Ammon's horn (tissue), 1 donor: ENCODE data around the gene SLC13A3.
A peak's percentile ranks its signal among the peaks of the same experiment; 100 is the strongest.

ENCODE experiments used
- DNase-seq: peaks from one replicate; pipeline ENCODE4 v3.0.0-alpha.2; 2016; ENCODE audit warnings: low spot score

SLC13A3 gene

DNA sequence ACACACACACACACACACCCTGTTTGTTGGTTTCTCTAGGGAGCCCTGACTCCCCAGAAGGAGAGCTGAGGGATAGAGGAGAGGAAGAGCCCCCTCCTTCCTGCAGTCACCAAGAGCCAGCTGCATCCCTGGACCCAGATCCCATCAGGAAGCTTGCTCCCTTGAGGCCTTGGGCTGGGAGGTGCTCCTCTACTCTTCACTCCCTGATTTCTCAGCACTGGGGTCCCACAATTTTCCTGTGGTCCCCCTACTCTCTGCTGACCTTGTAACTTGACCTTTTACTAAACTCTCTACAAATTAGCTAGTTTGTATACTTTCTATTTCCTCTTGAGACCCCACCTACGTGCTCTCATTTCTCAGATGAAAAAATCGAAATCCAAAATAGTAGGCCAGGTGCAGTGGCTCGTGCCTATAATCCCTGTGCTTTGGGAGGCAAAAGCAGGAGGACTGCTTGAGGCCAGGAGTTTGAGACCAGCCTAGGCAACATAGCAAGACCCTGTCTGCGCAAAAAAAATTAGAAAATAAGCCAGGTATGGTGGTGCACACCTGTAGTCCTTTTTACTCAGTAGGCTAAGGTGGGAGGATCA, 95.8 kb downstream of the SLC13A3 start:
- no peak for DNase-seq

DNA sequence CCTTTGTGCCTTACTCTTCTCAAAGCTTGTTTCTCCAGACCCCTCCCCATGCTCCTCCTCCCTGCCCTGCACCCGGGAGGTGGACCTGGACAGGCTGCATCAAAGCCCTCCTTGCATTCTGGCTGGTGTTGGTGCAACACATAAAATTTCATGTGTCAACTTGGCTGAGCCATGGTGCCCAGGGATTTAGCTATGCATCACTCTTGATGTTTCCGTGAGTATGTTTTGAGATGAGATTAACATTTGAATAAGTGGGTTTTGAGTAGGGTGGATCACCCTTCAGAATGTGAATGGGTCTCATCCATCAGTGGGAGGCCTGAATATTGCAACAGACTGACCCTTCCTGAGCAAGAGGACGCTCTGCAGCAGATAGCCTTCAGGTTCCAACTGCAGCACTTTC, 96.4 kb downstream of the SLC13A3 start:
- DNase-seq, result no peak

DNA sequence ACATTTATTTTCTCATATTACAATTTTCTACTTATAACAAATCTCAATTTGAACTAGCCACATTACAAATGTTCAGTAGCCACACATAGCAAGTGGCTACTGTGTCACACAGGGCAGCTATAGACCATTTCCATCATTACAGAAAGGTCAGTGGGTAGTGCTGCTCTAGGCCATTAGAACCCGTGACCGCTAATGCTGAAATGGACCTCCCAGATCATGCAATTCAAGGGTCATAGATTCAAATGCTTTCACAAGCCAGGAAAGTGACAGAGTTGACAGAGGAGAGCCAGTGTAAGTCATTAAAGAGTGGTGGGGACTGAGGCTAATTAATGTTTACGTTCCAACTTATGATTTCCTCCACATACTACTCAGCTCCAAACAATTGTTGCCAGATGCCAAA, 97.3 kb downstream of the SLC13A3 start:
- DNase-seq, result no peak

DNA sequence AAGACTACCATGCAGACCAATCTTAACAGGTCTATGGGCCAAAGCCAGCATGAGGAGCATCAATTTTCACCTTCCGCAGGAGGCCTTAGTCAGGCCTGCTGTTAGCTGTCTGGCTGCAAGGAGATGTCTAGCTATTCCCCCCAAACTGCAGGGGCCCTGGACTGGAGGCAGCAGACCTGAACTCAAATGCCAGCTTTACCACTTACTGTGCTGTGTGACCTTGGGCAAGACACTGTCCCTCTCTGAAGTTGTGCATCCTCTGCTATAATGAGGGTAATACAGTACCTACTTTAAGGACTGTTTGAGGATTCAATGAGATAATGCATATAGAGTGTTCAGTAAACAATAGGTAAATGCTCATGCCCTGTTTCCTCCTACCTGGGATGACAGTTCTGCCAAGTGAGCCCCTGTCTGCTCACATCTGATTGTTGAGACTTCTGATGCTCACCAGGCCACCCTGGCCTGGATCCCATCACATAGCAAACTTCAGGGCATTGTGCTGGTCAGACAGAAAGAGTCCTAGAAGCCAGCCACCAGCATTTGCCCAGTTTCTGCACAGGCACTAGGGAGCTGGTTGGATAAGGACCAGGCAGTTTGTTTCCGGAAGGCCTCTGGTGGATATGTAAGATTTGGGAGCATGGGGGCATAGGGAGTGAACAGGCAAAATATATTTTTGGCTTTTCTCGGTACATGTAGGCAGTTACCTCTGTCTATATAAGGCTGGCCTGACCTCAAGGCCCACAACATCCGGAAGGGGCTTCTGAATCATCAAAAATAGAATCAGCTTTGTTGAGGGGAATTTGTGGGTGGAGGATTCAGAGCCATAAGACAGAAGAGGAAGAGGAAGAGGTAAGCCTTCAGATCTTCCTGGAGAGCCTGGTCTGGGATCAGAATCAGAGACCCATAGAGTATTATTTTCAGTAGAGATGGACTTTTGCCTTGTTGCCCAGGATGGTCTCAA, 98.5 kb downstream of the SLC13A3 start:
- no peak for DNase-seq

DNA sequence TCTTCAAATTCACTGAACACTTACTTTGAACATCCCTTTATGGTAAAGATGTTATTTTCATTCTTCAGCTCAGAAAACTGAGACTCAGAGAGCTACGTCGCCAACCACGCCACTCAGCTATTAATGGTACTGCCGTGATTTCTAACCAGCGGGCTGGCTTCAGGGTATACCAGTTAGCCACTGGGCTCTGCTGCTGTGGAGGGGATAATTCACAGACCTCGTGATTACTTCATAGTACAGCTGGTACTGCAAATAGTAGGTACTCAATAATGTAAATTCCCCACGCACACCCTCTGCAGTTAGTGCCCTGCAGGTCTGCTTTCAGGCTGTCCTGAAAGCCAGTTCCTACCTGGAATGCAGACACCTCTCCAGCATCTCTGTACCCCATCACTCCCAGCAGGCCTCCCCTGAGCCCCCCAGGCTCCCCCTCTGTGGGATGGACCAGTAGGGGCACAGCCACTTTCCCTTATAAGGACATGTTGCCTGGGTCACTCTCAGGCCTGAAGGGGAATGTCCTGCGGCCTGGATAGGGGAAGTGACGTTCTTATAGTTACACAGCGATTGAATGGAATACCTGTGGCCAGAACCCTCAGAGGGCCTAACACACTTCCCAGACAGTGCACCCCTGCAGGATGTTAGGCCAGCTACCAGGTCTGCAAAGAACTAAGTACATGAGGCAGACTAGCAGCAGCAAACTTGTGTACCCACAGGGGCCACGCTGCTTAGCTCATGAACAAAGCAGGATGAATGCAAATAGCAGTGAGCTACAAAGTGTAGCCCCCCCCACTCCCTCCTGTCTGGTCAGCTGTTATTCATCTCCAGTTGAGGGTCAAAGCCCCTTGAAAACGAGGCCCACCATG, 99.5 kb downstream of the SLC13A3 start:
- DNase-seq, result no peak

DNA sequence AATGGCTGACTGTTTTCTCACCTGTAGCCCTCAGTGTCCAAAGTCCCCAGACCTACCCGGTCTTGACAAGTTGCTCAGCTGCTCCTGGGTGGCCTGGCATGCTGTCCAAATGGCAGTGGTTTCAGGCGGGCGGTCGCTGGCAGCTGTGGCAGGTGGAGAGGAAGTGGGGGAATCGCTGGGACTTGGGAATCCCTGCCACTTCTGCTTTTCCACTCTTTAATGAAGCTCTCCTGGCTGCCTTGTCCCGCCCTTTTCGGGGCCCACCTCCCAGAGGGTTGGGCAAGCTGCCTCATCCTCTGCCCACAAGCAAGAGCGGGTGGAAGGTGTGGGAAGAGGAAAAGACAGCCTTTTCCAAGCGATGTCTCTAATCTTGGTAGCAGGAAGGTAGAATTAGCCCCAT, 100.8 kb downstream of the SLC13A3 start, which contains the start of gene OCSTAMP:
TSS of gene OCSTAMP (minus strand) at position 194 of the 400 bp plus-strand sequence. CDS start at position 100, 94 bp downstream.
- no peak for DNase-seq

DNA sequence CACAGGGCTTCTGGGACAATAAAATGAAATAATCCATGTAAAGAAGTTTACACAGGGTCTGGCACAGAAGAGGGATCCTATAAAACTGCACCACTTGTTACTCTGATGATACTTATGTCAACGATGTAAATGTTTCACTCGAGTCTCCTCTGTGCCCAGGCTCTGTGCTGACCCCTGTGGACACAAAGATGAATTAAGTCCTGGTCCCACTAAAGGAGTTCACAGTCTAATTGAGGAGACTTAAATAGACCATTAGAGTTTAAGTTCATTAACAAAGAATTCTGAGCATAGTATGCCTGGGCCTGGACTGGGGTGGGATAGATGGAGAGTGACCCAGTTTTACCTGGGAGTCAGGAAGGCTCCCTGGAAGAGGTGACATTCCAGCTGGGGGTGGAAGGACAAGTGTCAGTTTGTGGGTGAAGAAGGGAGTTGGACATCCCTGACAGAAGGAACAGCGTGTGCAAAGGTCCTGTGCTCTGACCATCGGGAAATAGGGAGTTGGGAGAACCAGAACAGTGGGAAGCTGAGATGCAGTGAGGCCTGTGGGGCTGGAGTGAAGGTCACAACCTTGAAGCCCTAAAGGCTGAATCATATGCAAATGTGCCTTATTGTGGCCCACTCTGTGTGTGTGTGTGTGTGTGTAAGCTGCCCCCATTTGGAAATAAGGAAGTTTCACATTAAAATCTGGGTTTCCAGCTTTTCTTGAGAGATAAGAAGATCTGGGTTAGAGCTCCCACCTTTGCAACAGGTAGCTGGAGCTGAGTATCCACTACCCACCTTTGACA, 101.9 kb downstream of the SLC13A3 start:
- DNase-seq, result no peak

DNA sequence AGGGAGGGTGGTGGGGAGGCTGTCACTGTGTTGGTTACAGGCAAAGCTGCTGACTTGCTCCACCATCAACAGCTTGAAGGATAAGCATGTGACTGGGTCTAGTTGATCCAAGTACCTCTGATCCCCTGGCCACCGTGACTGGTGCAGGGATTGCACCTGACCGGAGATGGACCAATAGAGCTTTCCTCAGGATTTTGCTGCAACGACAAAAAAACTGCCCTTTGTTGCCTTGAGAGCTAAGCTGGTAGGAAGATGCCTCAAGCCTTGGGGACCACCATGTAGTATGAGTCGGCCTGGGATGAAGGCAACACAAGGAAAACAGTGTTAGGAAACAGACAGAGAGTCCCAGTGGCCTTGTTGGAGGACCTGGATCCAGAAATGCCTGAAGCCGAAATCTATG, 102.6 kb downstream of the SLC13A3 start:
- no peak for DNase-seq

DNA sequence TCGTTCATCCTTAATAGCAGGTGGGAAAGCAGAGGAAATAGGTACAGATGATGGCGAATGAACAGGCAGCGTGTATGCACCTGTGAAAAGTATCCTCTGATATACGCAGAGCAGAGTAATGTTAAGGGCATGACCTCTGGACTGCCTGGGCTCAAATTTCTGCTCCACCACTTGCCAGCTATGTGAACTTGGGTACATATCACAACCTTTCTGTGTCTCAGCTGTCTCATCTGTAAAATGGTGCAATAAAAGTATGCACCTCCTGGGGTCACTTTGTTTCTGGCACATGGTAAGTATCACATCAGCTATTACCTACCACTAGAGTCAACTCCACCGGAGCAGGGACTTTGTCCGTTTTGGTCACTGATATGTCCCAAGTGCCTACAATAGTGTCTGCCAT, 103.3 kb downstream of the SLC13A3 start:
- DNase-seq, result no peak

DNA sequence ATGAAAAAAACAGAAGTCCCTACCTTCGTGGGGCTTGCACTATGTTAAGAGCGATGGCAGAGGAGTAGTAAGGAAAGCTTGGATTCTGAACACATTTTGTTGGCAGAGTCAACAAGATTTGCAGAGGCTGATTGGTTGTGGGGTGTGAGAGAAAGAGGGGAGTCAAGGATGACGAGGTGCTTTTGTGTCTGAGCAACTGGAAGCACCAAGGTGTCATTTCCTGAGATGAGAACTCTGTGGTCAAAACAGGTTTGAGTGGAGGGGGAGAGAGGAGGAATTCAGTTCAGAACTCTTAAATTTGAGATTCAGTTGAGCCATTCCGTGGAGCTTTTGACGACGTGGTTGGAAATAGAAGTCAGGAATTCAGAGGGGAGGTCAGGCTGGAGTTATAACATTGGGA, 104.3 kb downstream of the SLC13A3 start:
- DNase-seq, result no peak

DNA sequence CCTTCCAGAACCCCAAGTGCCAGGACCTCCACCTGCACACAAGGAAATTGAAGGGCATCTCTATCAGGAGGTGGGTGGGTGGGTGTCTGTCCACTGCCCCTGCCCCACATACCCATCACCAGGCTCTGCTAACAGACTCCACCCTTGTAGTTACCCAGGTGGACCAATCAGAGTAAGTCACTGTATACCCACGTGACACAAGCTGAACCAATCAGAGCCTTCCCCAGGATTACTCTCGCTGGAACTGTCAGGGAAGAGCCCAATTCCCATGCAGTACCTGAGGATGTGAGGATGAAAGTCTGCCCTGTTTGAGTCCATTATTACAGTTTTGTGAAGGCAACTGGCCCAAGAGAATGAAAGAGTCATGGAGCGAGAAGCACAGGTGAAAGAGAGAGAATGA, 105.0 kb downstream of the SLC13A3 start:
- no peak for DNase-seq

DNA sequence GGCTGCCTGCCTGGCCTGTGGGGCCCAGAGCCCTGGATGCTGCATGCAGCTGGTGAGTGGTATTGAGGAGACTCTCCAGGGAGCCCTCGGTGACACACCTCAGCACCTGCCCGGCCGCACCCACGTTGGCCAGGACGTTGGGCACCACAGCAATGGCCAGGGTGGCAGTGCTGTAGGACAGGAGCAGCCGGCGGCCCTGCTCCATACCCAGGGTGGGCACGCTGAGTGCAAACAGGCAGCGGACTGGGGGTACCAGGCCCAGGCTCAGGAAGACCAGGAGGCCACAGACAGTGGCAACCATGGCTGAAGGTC, 105.5 kb downstream of the SLC13A3 start:
- DNase-seq, result no peak

DNA sequence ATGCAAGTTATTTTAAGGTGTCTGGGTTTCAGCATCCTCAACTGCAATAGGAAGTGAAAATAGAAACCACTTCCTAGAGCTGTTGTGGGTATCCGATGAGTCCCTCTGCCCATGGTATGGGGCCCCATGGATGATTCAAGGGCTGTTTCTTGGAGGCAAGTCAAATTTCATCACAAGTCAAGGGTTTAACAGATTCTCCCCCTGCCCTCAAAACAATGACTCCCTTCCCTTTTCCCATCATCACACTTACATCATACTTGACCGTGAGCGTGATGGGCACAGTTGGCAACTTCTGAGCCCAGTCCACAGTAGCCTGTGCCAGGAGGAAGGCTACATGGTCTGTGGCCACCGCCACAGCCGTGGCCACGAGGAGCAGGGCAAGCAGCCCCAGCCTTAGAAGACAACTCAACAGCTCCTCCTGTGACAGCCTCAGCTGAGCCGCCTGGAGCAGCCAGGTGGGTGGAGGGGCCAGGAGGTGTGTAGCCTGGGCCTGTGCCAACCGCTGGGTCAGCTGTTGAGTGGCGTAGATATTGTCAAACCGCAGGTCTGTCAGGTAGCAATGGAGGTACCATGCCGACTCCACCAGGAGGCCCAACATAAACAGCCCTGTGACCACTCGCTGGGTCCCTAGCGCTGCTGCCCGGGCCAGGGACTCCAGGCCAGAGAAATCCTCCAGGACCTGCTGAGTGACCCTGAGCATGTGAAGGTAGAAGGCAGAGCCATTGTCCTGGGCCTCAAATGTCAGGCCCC, 106.0 kb downstream of the SLC13A3 start:
- DNase-seq, result peak; percentile 42

DNA sequence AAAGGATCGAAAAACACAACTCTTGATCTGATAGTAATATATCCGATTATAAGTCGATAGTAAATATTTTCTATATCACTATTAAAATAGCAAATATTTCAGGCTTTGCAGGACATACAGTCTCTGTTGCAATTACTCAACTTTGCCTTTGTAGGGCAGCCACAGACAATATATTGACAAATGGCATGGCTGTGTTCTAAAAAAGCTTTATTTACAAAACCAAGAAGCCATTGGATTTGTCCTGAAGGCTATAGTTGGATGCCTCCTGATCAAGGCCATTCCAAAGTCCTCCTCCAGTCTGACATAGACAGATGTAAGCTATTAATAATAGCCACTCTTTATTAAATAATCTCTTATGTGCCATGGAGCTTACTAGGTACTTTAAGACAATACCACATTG, 106.7 kb downstream of the SLC13A3 start:
- no peak for DNase-seq

DNA sequence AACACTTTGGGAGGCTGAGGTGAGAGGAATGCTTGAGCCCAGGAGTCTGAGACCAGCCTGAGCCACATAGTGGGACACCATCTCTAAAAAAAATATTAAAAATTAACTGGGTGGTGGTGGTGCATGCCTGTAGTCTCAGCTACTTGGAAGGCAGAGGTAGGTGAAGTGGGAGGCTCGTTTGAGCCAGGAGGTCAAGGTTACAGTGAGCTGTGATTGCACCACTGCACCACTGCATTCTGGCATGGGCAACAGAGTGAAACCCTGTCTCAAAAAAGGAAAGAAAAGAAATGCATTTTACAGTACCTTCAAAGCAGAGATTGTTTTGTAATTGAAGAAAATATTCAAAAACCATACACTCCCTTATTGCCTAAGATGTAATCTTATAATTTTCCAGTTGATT, 107.3 kb downstream of the SLC13A3 start:
- no peak for DNase-seq

DNA sequence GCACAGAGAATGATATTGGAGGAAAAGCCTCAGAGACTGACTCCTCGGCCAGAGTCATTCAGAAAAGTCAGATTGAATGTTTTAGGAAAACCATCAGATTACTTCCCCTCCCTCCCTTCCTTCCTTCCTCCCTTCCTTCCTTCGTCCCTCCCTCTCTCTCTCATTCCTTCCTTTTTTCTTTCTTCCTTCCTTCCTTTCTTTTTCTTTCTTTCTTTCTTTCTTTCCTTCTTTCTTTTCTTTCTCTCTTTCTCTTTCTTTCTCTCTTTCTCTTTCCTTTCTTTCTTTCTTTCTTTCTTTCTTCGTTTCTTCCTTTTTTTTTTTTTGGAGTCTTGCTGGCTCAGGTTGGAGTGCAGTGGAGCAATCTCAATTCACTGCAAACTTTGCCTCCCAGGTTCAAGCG, 108.2 kb downstream of the SLC13A3 start:
- DNase-seq, result no peak

DNA sequence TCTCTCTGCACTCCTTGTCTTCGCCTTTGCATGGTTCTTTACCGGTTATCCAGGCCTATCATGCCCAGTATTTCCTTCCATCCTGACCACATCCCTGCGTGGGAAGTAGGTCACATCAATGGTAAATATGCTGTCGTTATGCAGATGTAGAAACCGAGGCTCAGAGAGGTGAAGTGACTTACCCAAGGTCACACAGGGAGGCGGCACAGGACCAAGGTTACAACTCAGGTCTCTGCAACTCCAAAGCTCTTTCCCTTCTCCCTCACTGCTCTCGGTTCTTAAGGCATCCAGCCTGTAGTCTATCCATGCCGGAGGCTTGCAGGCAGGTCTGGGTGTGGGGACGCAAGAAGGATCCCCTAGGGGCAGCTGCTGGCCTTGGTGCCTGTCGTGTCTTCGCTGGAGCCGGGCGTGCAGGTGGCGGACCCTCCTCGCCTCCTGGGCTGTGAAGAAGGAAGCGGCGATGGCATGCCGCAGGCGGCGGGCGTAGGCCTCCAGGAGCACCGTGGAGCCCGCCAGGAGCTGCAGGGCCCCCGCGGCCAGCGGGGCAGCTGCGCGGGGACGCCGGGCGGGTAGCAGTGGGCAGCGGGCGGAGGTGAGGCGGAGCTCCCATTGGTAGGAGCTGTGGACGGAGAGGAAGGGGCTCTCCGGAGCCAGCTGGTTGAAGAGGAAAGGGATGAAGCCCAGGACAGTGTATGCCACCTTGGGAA, 109.9 kb downstream of the SLC13A3 start:
- DNase-seq, result no peak

DNA sequence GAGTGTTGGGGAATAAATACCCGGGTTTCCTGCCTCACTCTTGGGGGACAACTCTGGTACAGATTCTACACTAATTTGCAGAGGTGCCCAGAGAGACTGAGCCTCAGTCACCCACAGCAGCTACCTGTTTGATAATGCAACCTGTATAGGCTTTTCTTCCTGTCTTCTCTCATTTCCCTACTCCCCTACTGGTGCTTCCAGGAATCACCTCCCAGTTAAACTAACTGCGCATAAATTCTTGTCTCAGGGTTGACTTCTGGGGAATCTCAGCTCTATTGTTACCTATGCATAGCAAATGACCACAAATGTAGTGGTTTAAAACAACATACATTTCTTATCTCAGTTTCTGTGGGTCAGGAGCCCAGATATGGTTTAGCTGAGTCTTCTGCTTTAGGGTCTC, 112.1 kb downstream of the SLC13A3 start:
- no peak for DNase-seq

DNA sequence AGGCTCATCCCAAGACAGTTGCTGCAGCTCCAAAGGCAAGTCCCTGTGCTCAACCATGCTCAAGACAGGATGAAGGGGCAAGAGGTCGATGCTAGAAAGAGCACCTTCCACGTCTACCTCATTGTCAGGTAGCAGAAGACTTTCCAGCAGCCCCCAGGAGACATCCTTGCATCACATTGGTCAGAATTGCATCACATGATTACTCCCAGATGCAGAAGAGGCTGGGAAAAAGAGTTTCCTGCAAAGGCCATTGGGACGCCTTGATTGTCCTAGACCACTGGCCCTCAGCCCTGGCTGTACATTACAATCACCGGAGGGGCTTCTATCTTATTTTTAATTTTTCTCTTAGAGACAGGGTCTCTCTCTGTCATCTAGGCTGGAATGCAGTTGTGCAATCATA, 120.6 kb downstream of the SLC13A3 start:
- no peak for DNase-seq

DNA sequence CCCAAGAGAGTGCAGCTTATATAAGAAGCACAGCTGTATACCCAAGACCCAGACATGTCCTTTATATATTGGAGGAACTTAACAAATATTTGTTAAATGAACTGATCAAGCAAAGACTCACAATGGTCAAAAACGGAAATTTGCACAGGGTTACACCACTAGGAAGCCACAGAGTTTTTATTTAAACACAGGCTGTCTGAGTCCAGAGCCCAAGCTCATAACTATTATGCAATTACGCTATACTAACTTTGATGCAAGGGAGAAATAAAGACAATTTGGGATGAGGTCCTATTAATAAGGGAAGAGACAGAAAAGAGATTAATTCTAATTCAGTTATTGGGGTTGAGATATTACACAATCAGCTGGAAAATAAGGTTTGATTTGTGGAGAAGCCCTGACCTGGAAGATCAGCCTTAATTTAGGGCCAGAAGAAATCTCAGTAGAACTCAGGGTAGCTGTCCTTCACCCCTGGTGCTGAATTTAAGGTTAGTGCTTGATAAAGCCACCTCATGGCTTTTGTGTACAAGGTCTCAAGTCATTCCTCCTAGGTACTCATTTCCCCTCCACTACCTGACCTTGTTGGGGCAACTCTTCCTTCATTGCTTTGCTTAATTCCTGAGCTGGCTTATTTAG, 127.4 kb downstream of the SLC13A3 start:
- DNase-seq, result no peak
